IMR-90 (cell line): ENCODE data around the gene ATL2.

Experiments used
- CHD1 ChIP-seq: IDR thresholded peaks from 2 replicates; pipeline ENCODE4 v1.6.1; 2012; ENCODE audit warnings: low read depth, low read length, improper control_type of control experiment
- CTCF ChIP-seq: conservative IDR thresholded peaks from 2 replicates; pipeline ENCODE4 v1.5.1; 2012; ENCODE audit warnings: mild to moderate bottlenecking, low read depth, low read length, improper control_type of control experiment
- ELK1 ChIP-seq: fragments of 150-350 bp; IDR thresholded peaks from 2 replicates; pipeline ENCODE4 v1.6.1; 2016; ENCODE audit warnings: low read depth, mild to moderate bottlenecking, low read length, moderate library complexity, borderline replicate concordance
- FOS ChIP-seq: fragments of 150-350 bp; IDR thresholded peaks from 2 replicates; pipeline ENCODE4 v1.6.1; 2016; ENCODE audit warnings: low read depth, low read length
- MAFK ChIP-seq: IDR thresholded peaks from 2 replicates; pipeline ENCODE4 v1.6.1; 2012; ENCODE audit warnings: low read depth, low read length, improper control_type of control experiment
- MAZ ChIP-seq: IDR thresholded peaks from 2 replicates; pipeline ENCODE4 v1.6.1; 2012; ENCODE audit warnings: low read depth, mild to moderate bottlenecking, low read length, improper control_type of control experiment, moderate library complexity, borderline replicate concordance
- MXI1 ChIP-seq: IDR thresholded peaks from 2 replicates; pipeline ENCODE4 v1.6.1; 2012; ENCODE audit warnings: low read depth, mild to moderate bottlenecking, low read length, moderate library complexity, borderline replicate concordance
- NFE2L2 ChIP-seq: fragments of 150-350 bp; IDR thresholded peaks from 2 replicates; pipeline ENCODE4 v1.6.1; 2016; ENCODE audit warnings: low read depth, mild to moderate bottlenecking, low read length
- POLR2A ChIP-seq: IDR thresholded peaks from 2 replicates; pipeline ENCODE4 v1.6.1; 2012; ENCODE audit warnings: mild to moderate bottlenecking, low read depth, low read length
- RCOR1 ChIP-seq: IDR thresholded peaks from 2 replicates; pipeline ENCODE4 v1.6.1; 2012; ENCODE audit warnings: mild to moderate bottlenecking, low read length, improper control_type of control experiment; ENCODE audit not compliant: insufficient replicate concordance
- USF2 ChIP-seq: fragments of 150-350 bp; IDR thresholded peaks from 2 replicates; pipeline ENCODE4 v1.6.1; 2017; ENCODE audit warnings: mild to moderate bottlenecking, antibody characterized with exemption, low read length, low read depth

- TF ChIP-seq POLR2A (no peak), MXI1 (no peak), USF2 (no peak), CTCF (no peak), RCOR1 (no peak), CHD1 (no peak), MAZ (no peak), ELK1 (no peak), MAFK (peak; percentile 50), FOS (no peak), NFE2L2 (no peak)
Observed at GRCh38 chr2:38336621-38337020, 40.5 kb downstream of the ATL2 start.
